H1 (cell line): ENCODE results near the gene AANAT.

Experiments
- CEBPB ChIP-seq: IDR thresholded peaks from 2 replicates; pipeline ENCODE4 v1.6.1; 2012; ENCODE audit warnings: low read depth, low read length
- CHD2 ChIP-seq: IDR thresholded peaks from 2 replicates; pipeline ENCODE4 v1.6.1; 2012; ENCODE audit warnings: low read length, improper control_type of control experiment
- CTCF ChIP-seq, 3 experiments: IDR thresholded peaks; 1 replicate in 2 of 3; 2 replicates in 1 of 3; pipeline versions ENCODE4 v1.5.1 to v1.6.1; 2011; ENCODE audit warnings: low read length in 3 of 3, mild to moderate bottlenecking in 3 of 3, inconsistent platforms in 2 of 3, low read depth in 1 of 3, moderate library complexity in 1 of 3; ENCODE audit not compliant: insufficient read depth in 1 of 3; ENCODE audit errors: control extremely low read depth in 1 of 3
- EZH2 ChIP-seq: fragments of 200-600 bp; sonication (generic); IDR thresholded peaks from 2 replicates; pipeline ENCODE4 v1.7.1; 2012; ENCODE audit warnings: low read depth, mild to moderate bottlenecking, moderate library complexity, low read length, inconsistent platforms; ENCODE audit not compliant: severe bottlenecking
- MAX ChIP-seq: IDR thresholded peaks from 2 replicates; pipeline ENCODE4 v1.6.1; 2012; ENCODE audit warnings: inconsistent platforms
- POLR2AphosphoS5 ChIP-seq: IDR thresholded peaks from 2 replicates; pipeline ENCODE4 v1.6.1; 2011; ENCODE audit warnings: low read depth, low read length
- RAD21 ChIP-seq, 2 experiments: IDR thresholded peaks in 1 of 2; conservative IDR thresholded peaks in 1 of 2; 2 replicates each; pipeline ENCODE4 v1.6.1; 2011; ENCODE audit warnings: low read depth in 2 of 2, low read length in 2 of 2, improper control_type of control experiment in 1 of 2, inconsistent platforms in 1 of 2, mild to moderate bottlenecking in 1 of 2, moderate library complexity in 1 of 2
- RBBP5 ChIP-seq: IDR thresholded peaks from 2 replicates; pipeline ENCODE4 v1.7.1; 2012; ENCODE audit warnings: low read depth, mild to moderate bottlenecking, inconsistent platforms, low read length, moderate library complexity, borderline replicate concordance
- RXRA ChIP-seq: IDR thresholded peaks from 2 replicates; pipeline ENCODE4 v1.6.1; 2011; ENCODE audit warnings: low read depth, mild to moderate bottlenecking, low read length, moderate library complexity; ENCODE audit not compliant: insufficient read depth
- SUZ12 ChIP-seq: fragments of 200-600 bp; sonication (generic); IDR thresholded peaks from 2 replicates; pipeline ENCODE4 v1.6.1; 2012; ENCODE audit warnings: mild to moderate bottlenecking, inconsistent platforms, low read length, moderate library complexity, mixed read lengths
- ZNF274 ChIP-seq: IDR thresholded peaks from 2 replicates; pipeline ENCODE4 v1.7.0; 2012; ENCODE audit warnings: low read length, borderline replicate concordance; ENCODE audit errors: extremely low read depth

GRCh38 chr17:76458580-76459490 is 8.6 kb upstream of the AANAT start:
- TF ChIP-seq CTCF (IDR thresholded peaks at IDR 0.05; ENCODE audit: control extremely low read depth in 1 of 3, insufficient read depth in 1 of 3, low read depth in 1 of 3, low read length in 3 of 3) (peak; percentile 66 to 86 (median 85)), SUZ12 (no peak), RBBP5 (no peak), RAD21 (IDR thresholded peaks at IDR 0.05 in 1 of 2, conservative IDR thresholded peaks at IDR 0.05 in 1 of 2; ENCODE audit: low read depth in 2 of 2, low read length in 2 of 2) (peak; percentile 68 to 78), RXRA (no peak), ZNF274 (no peak), POLR2AphosphoS5 (no peak), EZH2 (no peak), CHD2 (no peak), MAX (0 out of 2 replicates have a peak, but pooled peaks have one; percentile 20), CEBPB (no peak)
